Effector memory CD8-positive, alpha-beta T cell (primary cell): Measurements from ENCODE around the gene TBL3.

Experiments used
- ATAC-seq: fragments of 150-1000 bp; cut with Tn5 transposase; replicated peaks from 2 replicates; pipeline ENCODE4 v1.10.0; 2021; ENCODE audit warnings: mild to moderate bottlenecking, moderate library complexity
- DNase-seq, 3 experiments: peaks; one replicate each; pipeline ENCODE4 v3.0.0; 2021
- H3K27ac Mint-ChIP-seq, 2 donors: one replicate each; pipeline ENCODE4 v1.8.0; 2022; ENCODE audit warnings: mild to moderate bottlenecking in 2 of 2, mixed read lengths in 2 of 2, moderate library complexity in 2 of 2
- H3K27me3 Mint-ChIP-seq, 2 donors: one replicate each; pipeline ENCODE4 v1.8.0; 2022; ENCODE audit warnings: mixed read lengths in 2 of 2
- H3K36me3 Mint-ChIP-seq: one replicate; pipeline ENCODE4 v1.8.0; 2022; ENCODE audit warnings: mild to moderate bottlenecking, moderate library complexity, mixed read lengths; ENCODE audit not compliant: insufficient read depth
- H3K4me1 Mint-ChIP-seq, 2 donors: one replicate each; pipeline ENCODE4 v1.8.0; 2022; ENCODE audit warnings: low read depth in 2 of 2, mixed read lengths in 2 of 2
- H3K4me3 Mint-ChIP-seq, 2 donors: one replicate each; pipeline ENCODE4 v1.8.0; 2022; ENCODE audit warnings: mild to moderate bottlenecking in 2 of 2, mixed read lengths in 2 of 2, moderate library complexity in 2 of 2
- H3K9me3 Mint-ChIP-seq, 2 donors: one replicate each; pipeline ENCODE4 v1.8.0; 2022; ENCODE audit warnings: mixed read lengths in 2 of 2
- total RNA-seq, 9 experiments: gene quantifications; one replicate each; lab custom pipeline; 2026; lab: John Stamatoyannopoulos, UW

The TBL3 gene
- total RNA-seq: 24.9 to 137 (median 48.3) reads per million in 9 experiments

DNA sequence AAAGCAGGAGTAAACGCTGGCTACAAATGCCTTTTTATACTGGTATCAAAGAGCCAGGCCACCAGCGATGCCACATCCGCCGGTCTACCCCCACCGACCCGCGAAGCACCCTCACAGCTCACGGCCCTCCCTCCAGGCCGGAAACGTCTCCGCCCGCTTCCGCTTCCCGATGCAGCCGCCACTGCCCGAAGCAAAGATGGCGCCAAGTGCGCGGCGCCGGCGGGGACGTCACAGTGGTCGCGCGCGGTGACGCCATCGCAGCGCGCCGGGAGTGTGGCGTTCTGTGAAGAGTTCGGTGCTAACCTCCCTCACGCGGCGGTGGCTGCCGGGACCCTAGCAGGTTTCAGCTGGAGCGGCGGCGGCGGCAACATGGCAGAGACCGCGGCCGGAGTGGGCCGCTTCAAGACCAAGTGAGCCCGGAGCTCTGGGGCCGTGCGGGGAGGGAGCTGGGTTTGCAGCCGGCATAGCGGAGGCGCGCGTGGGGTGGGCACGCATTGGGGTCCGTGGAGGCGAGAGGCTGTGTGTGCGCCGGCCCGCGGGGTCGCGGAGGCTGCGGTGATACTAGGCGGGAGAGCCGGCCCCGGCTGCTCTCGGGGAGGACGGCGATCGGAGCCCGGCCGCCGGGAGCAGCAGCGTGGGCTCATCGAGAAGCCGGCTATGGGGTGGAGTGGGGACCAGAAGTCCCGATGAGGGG, at the start of gene TBL3:
Gene TBL3 (plus strand): TSS at position 258 of the 694 bp plus-strand sequence. CDS start 112 bp downstream, at position 370.
- H3K27me3 Mint-ChIP-seq: no peaks in the 10 kb centered on the region
- H3K9me3 Mint-ChIP-seq: no peaks in the 10 kb centered on the region

DNA sequence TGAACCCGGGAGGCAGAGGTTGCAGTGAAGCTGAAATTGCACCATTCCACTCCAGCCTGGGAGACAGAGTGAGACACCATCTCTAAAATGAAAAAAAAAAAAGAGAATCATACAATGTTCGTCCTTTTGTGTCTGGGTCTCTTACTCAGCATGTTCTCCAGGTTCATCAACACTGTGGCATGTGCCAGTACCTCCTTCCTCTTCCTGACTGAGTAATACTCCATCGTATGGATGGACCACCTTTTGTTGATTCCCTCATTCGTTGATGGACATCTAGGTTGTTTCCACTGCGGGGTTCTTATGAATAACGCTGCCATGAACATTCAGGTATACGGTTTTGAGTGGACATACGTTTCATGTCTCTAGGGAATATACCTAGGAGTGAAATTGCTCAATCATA, 49.5 kb upstream of the TBL3 start:
- ATAC-seq (no peak), DNase-seq (no peak)
- Mint-ChIP-seq H3K9me3 (no peaks in the 10 kb centered on the region), H3K4me3 (no peak overlapping the region), H3K27ac (no peak overlapping the region), H3K36me3 (peaks cover 2% of the 10 kb centered on the region), H3K27me3 (peaks cover 42 to 68% of the 10 kb centered on the region in 2 donors), H3K4me1 (no peaks in the 10 kb centered on the region)

More for the DNA sequence above, at the start of gene TBL3:
- DNase-seq (peak; percentile 95 to 98 (median 98)), ATAC-seq (peak; percentile 98)
- H3K4me3 Mint-ChIP-seq: peak within 1 kb of the TSS; percentile 98
- H3K27ac Mint-ChIP-seq: peak within 1 kb of the TSS; percentile 98
- peaks cover 21% of the 10 kb centered on the region for H3K36me3 Mint-ChIP-seq
- H3K4me1 Mint-ChIP-seq: peaks cover 19 to 20% of the 10 kb centered on the region in 2 donors

DNA sequence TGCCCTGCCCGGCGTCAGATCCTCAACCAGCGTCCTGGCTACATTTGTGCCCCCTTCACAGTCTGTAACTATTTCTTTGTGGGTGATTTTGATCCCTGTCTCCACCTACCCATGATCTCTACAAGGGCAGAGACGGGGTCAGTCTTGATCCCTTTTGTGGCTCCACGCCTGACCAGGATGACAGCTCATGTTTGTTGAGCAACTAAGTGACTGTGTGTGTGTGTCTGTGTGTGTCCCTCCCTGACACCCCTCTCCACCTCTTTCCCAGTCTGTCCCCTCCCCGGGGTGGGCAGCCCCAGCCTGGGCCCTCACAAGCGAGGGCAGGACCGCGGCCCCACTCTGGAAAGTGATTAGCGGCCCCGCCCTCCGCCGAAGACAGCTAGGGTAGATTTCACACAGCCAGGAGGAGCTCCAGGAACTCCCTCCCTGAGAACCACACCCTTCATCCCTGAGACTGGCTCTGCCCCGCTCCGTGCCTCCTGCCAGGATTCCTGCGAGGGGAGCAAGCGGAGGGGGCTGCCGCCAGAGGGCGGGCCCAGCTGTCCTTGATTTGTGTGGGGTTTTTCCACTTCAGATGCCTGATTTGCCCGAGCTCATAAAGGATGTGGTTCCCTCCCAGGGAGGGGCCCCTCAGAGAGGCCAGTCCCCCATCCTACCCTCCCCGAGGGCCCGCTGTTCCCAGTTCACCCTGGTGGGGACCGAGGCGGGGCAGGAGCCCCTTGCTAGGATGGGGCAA, 48.4 kb upstream of the TBL3 start:
- H3K27me3 Mint-ChIP-seq: peaks cover 42 to 66% of the 10 kb centered on the region in 2 donors

DNA sequence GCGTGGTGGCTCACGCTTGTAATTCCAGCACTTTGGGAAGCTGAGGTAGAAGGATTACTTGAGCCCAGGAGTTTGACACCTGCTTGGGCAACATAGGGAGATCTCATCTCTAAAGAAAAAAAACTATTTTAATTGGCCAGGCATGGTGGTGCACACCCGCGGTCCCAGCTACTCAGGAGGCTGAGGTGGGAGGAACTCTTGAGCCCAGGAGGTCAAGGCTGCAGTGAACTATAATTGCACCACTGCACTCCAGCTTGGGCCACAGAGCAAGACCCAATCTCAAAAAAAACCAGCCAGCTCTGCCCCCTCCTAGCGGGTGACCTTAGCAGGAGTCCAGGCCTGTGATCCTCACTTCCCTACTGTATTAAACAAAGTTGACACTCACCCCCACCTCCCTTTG, 47.8 kb upstream of the TBL3 start:
- Mint-ChIP-seq H3K27ac (no peak overlapping the region), H3K36me3 (peaks cover 2% of the 10 kb centered on the region), H3K9me3 (no peaks in the 10 kb centered on the region), H3K4me1 (peaks cover 0 to 1% of the 10 kb centered on the region in 2 donors), H3K4me3 (no peak overlapping the region), H3K27me3 (peaks cover 42 to 60% of the 10 kb centered on the region in 2 donors)
- DNase-seq (no peak), ATAC-seq (no peak)

More for the DNA sequence above, 48.4 kb upstream of the TBL3 start:
- H3K4me3 Mint-ChIP-seq: no peak overlapping the region
- H3K27ac Mint-ChIP-seq: no peak overlapping the region
- no peaks in the 10 kb centered on the region for H3K9me3 Mint-ChIP-seq
- no peaks in the 10 kb centered on the region for H3K4me1 Mint-ChIP-seq
- H3K36me3 Mint-ChIP-seq: peaks cover 2% of the 10 kb centered on the region
- ATAC-seq: no peak
- no peak for DNase-seq

DNA sequence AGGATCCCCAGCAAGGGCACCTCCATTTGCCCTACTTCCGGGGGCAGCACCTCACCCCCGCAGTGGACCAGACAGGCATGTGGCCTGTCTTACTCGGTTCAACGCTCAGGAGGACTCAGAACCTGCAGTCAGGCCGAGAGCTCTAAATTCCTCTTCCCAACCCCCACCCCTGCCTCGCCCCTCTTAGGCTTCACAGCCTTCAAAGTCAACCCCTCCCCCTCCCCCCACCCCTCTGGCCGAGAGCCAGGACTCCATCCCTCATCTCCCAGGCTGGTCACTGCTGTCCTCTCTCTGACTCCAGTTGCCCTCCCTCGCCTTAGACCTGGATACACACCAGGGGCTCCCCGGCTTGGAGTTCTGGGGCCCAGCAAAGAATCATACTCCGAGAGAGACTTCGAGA, 45.6 kb upstream of the TBL3 start:
- Mint-ChIP-seq H3K27ac (no peak overlapping the region), H3K36me3 (peaks cover 2% of the 10 kb centered on the region), H3K27me3 (peaks cover 25 to 45% of the 10 kb centered on the region in 2 donors), H3K4me1 (peaks cover 0 to 2% of the 10 kb centered on the region in 2 donors), H3K4me3 (no peak overlapping the region), H3K9me3 (no peaks in the 10 kb centered on the region)
- DNase-seq (no peak), ATAC-seq (no peak)

DNA sequence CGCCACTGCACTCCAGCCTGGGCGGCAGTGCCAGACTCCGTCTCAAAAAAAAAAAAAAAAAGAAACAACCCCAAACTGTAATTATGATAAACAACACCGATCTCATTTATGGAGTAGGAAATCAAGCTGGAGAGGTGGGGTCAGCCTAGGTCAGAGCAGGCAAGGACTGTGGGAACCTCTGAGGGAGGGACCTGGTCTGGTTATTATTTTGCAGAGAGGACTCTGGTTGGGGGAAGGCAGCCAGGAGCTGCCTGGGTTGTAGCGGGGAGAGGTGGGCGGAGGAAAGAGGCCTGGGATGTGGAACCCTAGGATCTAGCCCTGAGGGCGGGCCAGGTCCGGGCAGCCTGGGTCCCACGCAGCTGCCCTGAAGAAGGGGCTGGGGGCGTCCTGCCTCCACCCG, 42.7 kb upstream of the TBL3 start:
- peak; percentile 11 for ATAC-seq
- peaks cover 2% of the 10 kb centered on the region for H3K36me3 Mint-ChIP-seq
- H3K9me3 Mint-ChIP-seq: no peaks in the 10 kb centered on the region
- DNase-seq: no peak
- H3K4me1 Mint-ChIP-seq: peaks cover 0 to 2% of the 10 kb centered on the region in 2 donors
- H3K27ac Mint-ChIP-seq: no peak overlapping the region
- H3K4me3 Mint-ChIP-seq: peak overlapping the region; percentile 66 to 73
- peaks cover 5 to 25% of the 10 kb centered on the region in 2 donors for H3K27me3 Mint-ChIP-seq

DNA sequence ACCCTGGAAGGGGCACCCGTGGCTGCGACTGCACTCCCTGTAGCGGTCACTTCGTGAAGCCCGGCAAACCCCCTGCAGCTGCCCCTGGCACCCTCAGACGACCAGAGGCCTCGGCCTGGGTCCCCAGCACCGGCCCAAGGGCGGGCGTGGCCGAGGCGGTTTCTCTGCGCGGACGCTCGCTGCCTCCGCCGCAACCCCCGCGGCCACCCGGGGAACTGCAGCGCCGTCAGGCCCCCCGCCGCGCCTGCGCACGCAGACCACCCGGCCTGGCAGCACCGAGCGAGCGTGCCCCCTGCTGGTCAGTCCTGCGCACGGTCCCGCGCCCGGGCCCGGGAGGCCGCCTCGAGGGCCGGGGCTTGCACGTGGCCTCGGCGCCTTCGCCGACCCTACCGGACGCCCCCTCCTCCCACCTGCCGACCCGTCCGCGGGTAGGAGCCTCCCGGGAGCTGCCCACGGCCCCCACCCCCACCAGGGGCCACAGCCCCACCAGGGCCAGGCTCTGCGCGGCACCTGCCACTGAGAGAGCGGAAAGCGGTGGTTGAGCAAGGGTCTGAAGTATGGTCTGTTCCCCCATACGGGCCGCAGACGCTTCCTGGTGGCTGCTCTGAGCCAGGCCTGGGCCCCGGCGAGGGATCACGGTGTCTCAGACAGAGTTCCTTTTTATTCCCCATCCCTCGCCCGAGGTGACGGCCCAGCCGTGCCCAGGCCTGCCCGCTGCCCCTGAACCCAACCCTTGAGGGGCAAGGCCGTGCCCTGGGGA, 42.1 kb upstream of the TBL3 start:
- Mint-ChIP-seq H3K4me1 (peaks cover 0 to 2% of the 10 kb centered on the region in 2 donors), H3K27me3 (peaks cover 2 to 19% of the 10 kb centered on the region in 2 donors), H3K4me3 (peak overlapping the region; percentile 66 to 73), H3K27ac (no peak overlapping the region), H3K36me3 (peaks cover 2% of the 10 kb centered on the region), H3K9me3 (no peaks in the 10 kb centered on the region)
- ATAC-seq (peak; percentile 98), DNase-seq (peak; percentile 91 to 95 (median 94))

DNA sequence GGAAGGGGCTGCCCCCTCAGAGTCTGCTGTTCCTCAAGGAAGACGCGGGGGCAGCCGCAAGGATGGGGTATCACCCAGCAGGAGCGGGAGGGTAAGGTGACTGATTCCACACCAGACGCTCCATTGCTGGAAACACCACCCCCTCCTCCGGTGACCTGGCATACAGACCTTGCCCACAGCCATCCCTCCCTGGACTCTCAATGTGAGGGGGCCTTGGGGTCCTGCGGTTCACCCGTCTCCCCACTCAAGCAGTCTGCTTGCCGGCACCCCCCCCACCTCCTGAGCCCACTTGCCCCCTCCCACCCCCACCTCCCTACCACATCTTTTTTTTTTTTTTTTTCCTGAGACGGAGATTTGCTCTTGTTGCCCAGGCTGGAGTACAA, 41.5 kb upstream of the TBL3 start:
- no peak overlapping the region for H3K27ac Mint-ChIP-seq
- peaks cover 2% of the 10 kb centered on the region for H3K36me3 Mint-ChIP-seq

DNA sequence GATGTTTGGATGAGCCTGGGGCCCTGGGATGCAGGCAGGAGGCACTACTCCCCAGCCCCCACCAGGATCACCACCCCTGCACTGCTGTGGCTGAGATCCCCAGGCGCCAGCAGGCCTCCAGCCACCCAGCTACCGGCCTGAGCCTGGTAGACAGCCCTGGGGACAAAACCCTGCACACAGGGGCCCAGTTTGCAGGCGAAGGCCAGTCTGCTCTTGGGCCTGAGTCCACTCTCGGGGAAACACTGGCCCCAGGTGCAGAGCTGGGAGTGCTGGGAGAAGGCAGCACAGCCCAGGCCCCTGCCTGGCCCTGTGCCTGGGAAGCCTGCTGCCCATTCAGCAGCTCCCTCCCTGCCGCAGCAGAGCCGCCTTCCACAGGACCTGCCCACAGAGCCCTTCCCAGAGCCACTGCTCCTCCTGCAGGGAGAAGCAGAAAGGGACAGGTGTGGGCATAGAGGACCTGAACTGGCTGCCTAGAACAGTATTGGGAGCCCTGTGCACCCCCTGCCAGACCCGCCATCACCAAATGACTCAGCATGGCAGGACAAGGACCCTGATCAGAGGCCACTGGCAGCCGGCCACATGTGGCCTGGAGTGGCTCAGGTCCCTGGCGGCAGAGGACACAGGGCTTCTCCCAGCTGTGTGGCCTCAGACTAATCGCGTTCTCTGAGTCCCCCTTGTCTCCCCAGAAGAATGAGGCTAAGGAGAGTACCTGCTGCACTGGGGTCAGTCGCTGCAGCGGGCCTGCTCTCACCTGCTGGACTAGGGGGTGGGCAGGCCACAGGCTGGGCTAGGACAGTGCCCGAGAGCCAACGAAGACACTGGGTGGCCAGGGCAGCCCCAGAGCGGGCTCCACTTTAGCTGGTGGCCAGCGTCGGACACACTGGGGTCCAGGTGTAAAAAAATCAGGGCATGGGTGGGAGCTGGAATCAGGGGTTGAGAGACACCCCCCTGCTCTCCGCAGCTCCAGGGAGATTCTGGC, 39.5 kb upstream of the TBL3 start:
- H3K27me3 Mint-ChIP-seq: peaks cover 0 to 9% of the 10 kb centered on the region in 2 donors
- ATAC-seq: no peak
- peaks cover 1% of the 10 kb centered on the region for H3K36me3 Mint-ChIP-seq
- peaks cover 0 to 2% of the 10 kb centered on the region in 2 donors for H3K4me1 Mint-ChIP-seq
- no peak overlapping the region for H3K4me3 Mint-ChIP-seq
- no peaks in the 10 kb centered on the region for H3K9me3 Mint-ChIP-seq
- no peak for DNase-seq
- H3K27ac Mint-ChIP-seq: no peak overlapping the region

More for the DNA sequence above, 41.5 kb upstream of the TBL3 start:
- Mint-ChIP-seq H3K9me3 (no peaks in the 10 kb centered on the region), H3K27me3 (peaks cover 0 to 13% of the 10 kb centered on the region in 2 donors), H3K4me1 (peaks cover 0 to 2% of the 10 kb centered on the region in 2 donors), H3K4me3 (peak overlapping the region; percentile 27 to 29)
- no peak for ATAC-seq
- no peak for DNase-seq

DNA sequence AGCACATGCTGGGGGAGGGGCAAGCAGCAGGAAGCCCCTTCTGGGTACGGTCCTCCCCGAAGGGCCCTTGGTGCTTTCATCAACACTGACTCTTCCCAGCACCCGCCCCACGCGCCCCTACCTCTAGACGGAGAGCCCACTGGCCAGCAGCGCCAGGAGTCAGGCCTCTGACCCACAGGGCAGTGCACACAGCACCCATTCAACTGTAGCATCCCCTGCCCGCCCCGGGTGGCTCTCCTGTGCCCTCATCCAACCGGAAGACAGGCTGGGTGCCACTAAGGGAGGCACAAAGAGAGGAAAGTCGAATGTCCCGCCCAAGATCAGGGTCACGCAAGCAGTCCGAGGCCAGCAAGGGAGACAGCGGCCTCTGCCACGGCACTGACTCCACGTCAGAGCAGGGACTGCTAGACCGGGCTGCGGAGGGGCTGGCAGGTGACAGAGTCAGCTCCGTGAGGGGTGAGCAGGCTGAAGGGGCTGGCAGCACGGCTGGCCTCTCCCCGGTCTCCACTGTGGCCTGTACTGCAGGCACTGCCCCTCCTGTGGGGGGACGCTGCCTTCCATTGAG, 38.7 kb upstream of the TBL3 start:
- no peak for ATAC-seq

DNA sequence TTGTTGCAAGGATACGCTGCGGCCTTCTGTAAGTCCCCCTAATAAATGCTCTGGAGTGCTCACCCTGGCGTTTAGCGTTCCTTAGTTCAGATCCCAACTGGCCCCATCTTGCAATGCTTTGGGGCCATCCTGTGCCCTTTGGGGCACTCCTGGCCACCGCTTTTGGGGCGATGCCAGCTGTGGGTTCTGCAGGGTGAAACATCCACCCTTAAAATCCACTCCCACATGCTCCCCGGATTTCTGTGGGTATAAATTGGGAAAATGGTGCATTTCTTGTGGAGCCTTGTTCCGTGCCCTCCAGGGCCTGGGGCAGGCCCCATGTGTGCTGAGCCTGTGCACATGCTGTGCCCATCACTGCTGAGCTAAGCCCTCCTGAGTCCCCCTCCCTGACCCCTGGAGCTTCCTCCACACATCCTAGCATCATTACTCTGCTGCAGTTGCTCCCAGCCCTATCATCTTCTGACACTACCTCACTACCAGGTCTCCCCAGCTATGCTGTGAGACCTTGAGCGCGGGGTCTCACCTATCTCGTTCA, 34.8 kb upstream of the TBL3 start:
- Mint-ChIP-seq H3K4me1 (peaks cover 0 to 5% of the 10 kb centered on the region in 2 donors), H3K9me3 (no peaks in the 10 kb centered on the region), H3K4me3 (no peak overlapping the region), H3K36me3 (peaks cover 15% of the 10 kb centered on the region), H3K27ac (peak overlapping the region in 1 of 2 donors; percentile 44), H3K27me3 (peaks cover 0 to 9% of the 10 kb centered on the region in 2 donors)
- ATAC-seq (no peak), DNase-seq (no peak)

More for the DNA sequence above, 38.7 kb upstream of the TBL3 start:
- DNase-seq: no peak
- peaks cover 0 to 9% of the 10 kb centered on the region in 2 donors for H3K27me3 Mint-ChIP-seq
- peaks cover 3% of the 10 kb centered on the region for H3K36me3 Mint-ChIP-seq
- no peak overlapping the region for H3K27ac Mint-ChIP-seq
- no peaks in the 10 kb centered on the region for H3K9me3 Mint-ChIP-seq
- peaks cover 0 to 2% of the 10 kb centered on the region in 2 donors for H3K4me1 Mint-ChIP-seq
- no peak overlapping the region for H3K4me3 Mint-ChIP-seq

DNA sequence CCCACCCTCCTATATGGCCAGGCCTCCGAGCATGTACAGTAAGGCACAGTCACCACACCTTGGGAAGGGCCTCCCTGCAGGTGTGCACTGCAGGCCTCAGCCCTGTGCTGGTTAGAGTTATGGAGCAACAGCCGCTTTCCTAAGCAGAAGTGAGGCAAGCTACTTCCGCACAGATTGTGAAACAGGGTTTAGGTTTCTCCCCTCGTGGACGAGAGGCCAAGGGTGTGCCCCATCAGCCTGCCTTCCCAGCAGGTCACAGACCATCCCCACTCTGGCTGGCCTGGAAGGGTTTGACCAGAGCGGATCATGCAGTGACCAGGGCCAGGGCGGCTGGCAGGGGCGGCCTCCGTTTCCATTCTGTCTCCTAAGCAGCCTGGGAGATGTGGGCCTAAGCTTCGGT, 33.5 kb upstream of the TBL3 start:
- Mint-ChIP-seq H3K9me3 (no peaks in the 10 kb centered on the region), H3K4me3 (no peak overlapping the region), H3K27ac (no peak overlapping the region), H3K4me1 (peaks cover 4 to 10% of the 10 kb centered on the region in 2 donors), H3K27me3 (peaks cover 0 to 3% of the 10 kb centered on the region in 2 donors), H3K36me3 (peaks cover 15% of the 10 kb centered on the region)
- DNase-seq (no peak), ATAC-seq (no peak)
